ENCODE data around the gene ADAM12. TPM values are rescaled to one million over a fixed set of nuclear protein-coding genes. Genes with fewer than 3 reads are reported as not detected.

The ADAM12 gene
- total RNA-seq, 1 experiment from 2014 or later: not detected

- no peak for TF ChIP-seq CTCF (IDR thresholded peaks at IDR 0.05; ENCODE audit: unreplicated experiment)
- no peaks in the 10 kb centered on the region for H3K36me3 Mint-ChIP-seq (ENCODE audit: insufficient read depth, unreplicated experiment)
- H3K27ac Mint-ChIP-seq (ENCODE audit: unreplicated experiment): no peak overlapping the region
- CTCF ChIA-PET: no interaction called here
- peaks cover 13% of the 10 kb centered on the region for H3K27me3 Mint-ChIP-seq (ENCODE audit: unreplicated experiment)
- no peaks in the 10 kb centered on the region for H3K9me3 Mint-ChIP-seq (ENCODE audit: low read depth, unreplicated experiment)
- DNase-seq: no peak
- H3K4me3 Mint-ChIP-seq (ENCODE audit: low read depth, unreplicated experiment): no peak overlapping the region
- intact Hi-C loops (cut with micrococcal nuclease; ENCODE audit: unreplicated experiment): no loop called here
- no TSS peak for BruUV-seq (replicated peaks)
- H3K4me1 Mint-ChIP-seq (ENCODE audit: low read depth, unreplicated experiment): peaks cover 7% of the 10 kb centered on the region
These were observed 33.5 kb upstream of the ADAM12 start for GRCh38 chr10:126421756-126422256.

GRCh38 chr10:126420567-126421300 lies 32.5 kb upstream of the ADAM12 start:
- CTCF ChIA-PET: no interaction called here
- Mint-ChIP-seq H3K9me3 (ENCODE audit: low read depth, unreplicated experiment) (no peaks in the 10 kb centered on the region), H3K4me1 (ENCODE audit: low read depth, unreplicated experiment) (peaks cover 7% of the 10 kb centered on the region), H3K36me3 (ENCODE audit: insufficient read depth, unreplicated experiment) (no peaks in the 10 kb centered on the region), H3K4me3 (ENCODE audit: low read depth, unreplicated experiment) (no peak overlapping the region), H3K27ac (ENCODE audit: unreplicated experiment) (no peak overlapping the region), H3K27me3 (ENCODE audit: unreplicated experiment) (peaks cover 9% of the 10 kb centered on the region)
- BruUV-seq (replicated peaks): no TSS peak
- no peak for DNase-seq
- no peak for TF ChIP-seq CTCF (IDR thresholded peaks at IDR 0.05; ENCODE audit: unreplicated experiment)
- intact Hi-C loops (cut with micrococcal nuclease; ENCODE audit: unreplicated experiment): no loop called here

- no peaks in the 10 kb centered on the region for H3K4me1 Mint-ChIP-seq (ENCODE audit: low read depth, unreplicated experiment)
- H3K27ac Mint-ChIP-seq (ENCODE audit: unreplicated experiment): no peak overlapping the region
- no peak for TF ChIP-seq CTCF (IDR thresholded peaks at IDR 0.05; ENCODE audit: unreplicated experiment)
- no TSS peak for BruUV-seq (replicated peaks)
- intact Hi-C loops (cut with micrococcal nuclease; ENCODE audit: unreplicated experiment): no loop called here
- no peak overlapping the region for H3K4me3 Mint-ChIP-seq (ENCODE audit: low read depth, unreplicated experiment)
- DNase-seq: no peak
- no peaks in the 10 kb centered on the region for H3K36me3 Mint-ChIP-seq (ENCODE audit: insufficient read depth, unreplicated experiment)
- CTCF ChIA-PET: no interaction called here
- H3K27me3 Mint-ChIP-seq (ENCODE audit: unreplicated experiment): peaks cover 9% of the 10 kb centered on the region
- H3K9me3 Mint-ChIP-seq (ENCODE audit: low read depth, unreplicated experiment): no peaks in the 10 kb centered on the region
These were observed 29.0 kb upstream of the ADAM12 start for GRCh38 chr10:126417220-126417825.

GRCh38 chr10:126409821-126410220 lies 21.5 kb upstream of the ADAM12 start:
- no peak overlapping the region for H3K4me3 Mint-ChIP-seq (ENCODE audit: low read depth, unreplicated experiment)
- DNase-seq: no peak
- H3K36me3 Mint-ChIP-seq (ENCODE audit: insufficient read depth, unreplicated experiment): no peaks in the 10 kb centered on the region
- CTCF ChIA-PET: no interaction called here
- TF ChIP-seq CTCF (IDR thresholded peaks at IDR 0.05; ENCODE audit: unreplicated experiment): no peak
- no peaks in the 10 kb centered on the region for H3K4me1 Mint-ChIP-seq (ENCODE audit: low read depth, unreplicated experiment)
- H3K27ac Mint-ChIP-seq (ENCODE audit: unreplicated experiment): no peak overlapping the region
- no peaks in the 10 kb centered on the region for H3K9me3 Mint-ChIP-seq (ENCODE audit: low read depth, unreplicated experiment)
- intact Hi-C loops (cut with micrococcal nuclease; ENCODE audit: unreplicated experiment): no loop called here
- BruUV-seq (replicated peaks): no TSS peak
- H3K27me3 Mint-ChIP-seq (ENCODE audit: unreplicated experiment): no peaks in the 10 kb centered on the region

Data from Calu3 (cell line).